DOHH2 (cell line): ENCODE measurements around the gene INHBC.

Experiments
- H3F3A ChIP-seq: fragments of 200-600 bp; sonication (generic), shearing (Covaris generic); 2 replicates; pipeline ENCODE4 v1.6.0; 2016; ENCODE audit warnings: antibody characterized with exemption, mild to moderate bottlenecking; ENCODE audit not compliant: control insufficient read depth, insufficient read depth
- H3K27ac ChIP-seq: fragments of 200-600 bp; sonication (generic); 2 replicates; pipeline ENCODE4 v1.5.1; 2014; ENCODE audit warnings: low read depth, mild to moderate bottlenecking, low read length, moderate library complexity
- H3K27me3 ChIP-seq: fragments of 200-600 bp; sonication (generic); 2 replicates; pipeline ENCODE4 v1.6.1; 2014; ENCODE audit warnings: mild to moderate bottlenecking, low read length, mixed read lengths; ENCODE audit not compliant: control insufficient read depth
- H3K36me3 ChIP-seq: fragments of 200-600 bp; sonication (generic); 2 replicates; pipeline ENCODE4 v1.6.1; 2014; ENCODE audit warnings: mild to moderate bottlenecking, low read length, moderate library complexity, mixed read lengths; ENCODE audit not compliant: control insufficient read depth
- H3K4me1 ChIP-seq: fragments of 200-600 bp; sonication (generic); 2 replicates; pipeline ENCODE4 v1.6.1; 2014; ENCODE audit warnings: mild to moderate bottlenecking, low read length, mixed read lengths; ENCODE audit not compliant: control insufficient read depth
- H3K4me2 ChIP-seq: fragments of 200-600 bp; sonication (generic); 2 replicates; pipeline ENCODE4 v1.6.0; 2014; ENCODE audit warnings: mild to moderate bottlenecking, low read length, moderate library complexity
- H3K4me3 ChIP-seq: fragments of 200-600 bp; sonication (generic); 2 replicates; pipeline ENCODE4 v1.5.1; 2014; ENCODE audit warnings: mild to moderate bottlenecking, low read length, mixed read lengths
- H3K79me2 ChIP-seq: fragments of 200-600 bp; sonication (generic); 2 replicates; pipeline ENCODE4 v1.6.1; 2014; ENCODE audit warnings: mild to moderate bottlenecking, low read length, mixed read lengths; ENCODE audit not compliant: control insufficient read depth
- H3K9me2 ChIP-seq: fragments of 200-600 bp; sonication (generic); replicated peaks from 2 replicates; pipeline ENCODE4 v1.6.1; 2014; ENCODE audit warnings: mild to moderate bottlenecking, low read length, mixed read lengths; ENCODE audit not compliant: control insufficient read depth
- H3K9me3 ChIP-seq: fragments of 200-600 bp; sonication (generic); 2 replicates; pipeline ENCODE4 v1.6.1; 2014; ENCODE audit warnings: antibody characterized with exemption, low read length, mixed read lengths; ENCODE audit not compliant: control insufficient read depth, insufficient read depth
- H4K20me1 ChIP-seq: fragments of 200-600 bp; sonication (generic); 2 replicates; pipeline ENCODE4 v1.6.0; 2014; ENCODE audit warnings: low read depth, mild to moderate bottlenecking, antibody characterized with exemption, low read length, moderate library complexity; ENCODE audit not compliant: control insufficient read depth, insufficient read depth
- EZH2phosphoT487 ChIP-seq: fragments of 200-600 bp; sonication (generic); IDR thresholded peaks from 2 replicates; pipeline ENCODE4 v1.6.1; 2017; ENCODE audit warnings: borderline replicate concordance, mild to moderate bottlenecking, antibody characterized with exemption, low read length, moderate library complexity, mixed read lengths
- TF ChIP-seq, protein P1 (sequence below): fragments of 200-600 bp; sonication (generic); IDR thresholded peaks from one replicate; pipeline ENCODE4 v1.5.1; 2014; ENCODE audit warnings: antibody characterized with exemption, mild to moderate bottlenecking, low read depth, low read length; ENCODE audit not compliant: poor library complexity, severe bottlenecking

The INHBC gene

DNA sequence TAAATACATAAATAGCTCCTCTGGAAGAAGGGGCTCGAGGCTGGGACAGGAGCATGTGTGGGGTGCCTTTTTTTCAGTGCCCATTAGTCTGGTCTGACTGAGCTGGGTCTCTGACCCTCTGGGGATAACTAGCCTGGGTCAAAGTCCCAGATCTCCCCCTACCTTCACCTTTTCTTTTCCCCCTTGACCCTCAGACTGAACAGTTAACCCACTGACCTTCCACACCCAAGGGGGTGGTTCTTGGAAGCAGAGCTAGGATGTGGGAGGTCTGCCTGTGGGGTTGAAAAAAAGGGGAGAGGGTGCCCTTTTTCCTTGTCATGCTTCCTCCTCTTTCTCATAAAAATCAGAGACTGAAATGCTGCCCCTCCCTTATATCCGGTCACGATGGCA, 24.1 kb downstream of the INHBC start:
- H3K9me3 ChIP-seq: no peaks in the 10 kb centered on the region
- H3F3A ChIP-seq: peaks cover 19% of the 10 kb centered on the region; the same call in 1 of the 2 replicates
- TF ChIP-seq, protein P1, sequence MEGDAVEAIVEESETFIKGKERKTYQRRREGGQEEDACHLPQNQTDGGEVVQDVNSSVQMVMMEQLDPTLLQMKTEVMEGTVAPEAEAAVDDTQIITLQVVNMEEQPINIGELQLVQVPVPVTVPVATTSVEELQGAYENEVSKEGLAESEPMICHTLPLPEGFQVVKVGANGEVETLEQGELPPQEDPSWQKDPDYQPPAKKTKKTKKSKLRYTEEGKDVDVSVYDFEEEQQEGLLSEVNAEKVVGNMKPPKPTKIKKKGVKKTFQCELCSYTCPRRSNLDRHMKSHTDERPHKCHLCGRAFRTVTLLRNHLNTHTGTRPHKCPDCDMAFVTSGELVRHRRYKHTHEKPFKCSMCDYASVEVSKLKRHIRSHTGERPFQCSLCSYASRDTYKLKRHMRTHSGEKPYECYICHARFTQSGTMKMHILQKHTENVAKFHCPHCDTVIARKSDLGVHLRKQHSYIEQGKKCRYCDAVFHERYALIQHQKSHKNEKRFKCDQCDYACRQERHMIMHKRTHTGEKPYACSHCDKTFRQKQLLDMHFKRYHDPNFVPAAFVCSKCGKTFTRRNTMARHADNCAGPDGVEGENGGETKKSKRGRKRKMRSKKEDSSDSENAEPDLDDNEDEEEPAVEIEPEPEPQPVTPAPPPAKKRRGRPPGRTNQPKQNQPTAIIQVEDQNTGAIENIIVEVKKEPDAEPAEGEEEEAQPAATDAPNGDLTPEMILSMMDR: no peak
- TF ChIP-seq EZH2phosphoT487: no peak
- H3K36me3 ChIP-seq: no peaks in the 10 kb centered on the region
- peaks cover 53% of the 10 kb centered on the region for H3K4me1 ChIP-seq
- H3K27ac ChIP-seq: peak overlapping the region; percentile 75
- peak overlapping the region; percentile 92 for H3K4me2 ChIP-seq
- H3K4me3 ChIP-seq: peak overlapping the region; percentile 83
- no peaks in the 10 kb centered on the region for H3K79me2 ChIP-seq
- H3K9me2 ChIP-seq: no peaks in the 10 kb centered on the region
- no peaks in the 10 kb centered on the region for H4K20me1 ChIP-seq
- peaks cover 5% of the 10 kb centered on the region; the same call in 1 of the 2 replicates for H3K27me3 ChIP-seq

DNA sequence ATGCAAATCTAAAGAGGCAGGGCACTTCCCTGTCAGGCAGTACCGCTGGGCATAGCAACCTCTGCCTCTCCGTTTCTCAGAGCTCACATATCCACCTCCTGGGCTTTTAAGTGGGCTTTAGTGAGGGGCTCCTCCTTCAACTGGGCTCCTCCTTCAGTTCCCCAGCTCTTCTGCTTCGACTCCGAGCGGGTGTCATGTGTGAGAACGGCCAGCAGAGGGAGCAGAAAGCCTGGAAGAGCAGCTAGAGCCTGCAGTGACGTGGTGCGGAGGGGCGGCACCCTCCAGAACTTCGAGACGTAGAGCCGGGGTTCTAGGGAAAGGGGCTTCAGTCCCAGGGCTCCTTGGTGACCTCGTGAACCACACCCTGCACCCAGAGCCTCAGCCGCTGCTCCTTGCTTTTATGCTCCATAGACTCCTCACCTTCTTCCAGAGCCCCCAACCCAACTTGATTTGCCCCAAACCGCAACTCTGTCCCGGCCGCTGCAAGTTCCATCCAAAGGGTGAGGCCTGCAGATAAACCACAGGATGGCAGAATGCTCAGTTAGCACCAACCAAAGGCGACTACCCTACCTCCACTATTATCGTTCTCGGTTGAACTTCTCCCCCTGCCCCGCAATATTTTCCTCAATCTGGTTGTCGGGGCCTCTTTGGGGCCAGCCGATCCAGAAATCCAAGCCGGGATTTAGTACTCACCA, 24.6 kb downstream of the INHBC start:
- H3F3A ChIP-seq: peaks cover 19% of the 10 kb centered on the region; the same call in 1 of the 2 replicates
- peaks cover 5% of the 10 kb centered on the region; the same call in 1 of the 2 replicates for H3K27me3 ChIP-seq
- H3K36me3 ChIP-seq: no peaks in the 10 kb centered on the region
- H3K4me1 ChIP-seq: peaks cover 53% of the 10 kb centered on the region
- H4K20me1 ChIP-seq: no peaks in the 10 kb centered on the region
- peak overlapping the region; percentile 83 for H3K4me3 ChIP-seq
- TF ChIP-seq EZH2phosphoT487: no peak
- TF ChIP-seq, protein P1: peak; percentile 98
- peak overlapping the region; percentile 75 for H3K27ac ChIP-seq
- H3K79me2 ChIP-seq: no peaks in the 10 kb centered on the region
- no peaks in the 10 kb centered on the region for H3K9me3 ChIP-seq
- no peaks in the 10 kb centered on the region for H3K9me2 ChIP-seq
- H3K4me2 ChIP-seq: peak overlapping the region; percentile 92

DNA sequence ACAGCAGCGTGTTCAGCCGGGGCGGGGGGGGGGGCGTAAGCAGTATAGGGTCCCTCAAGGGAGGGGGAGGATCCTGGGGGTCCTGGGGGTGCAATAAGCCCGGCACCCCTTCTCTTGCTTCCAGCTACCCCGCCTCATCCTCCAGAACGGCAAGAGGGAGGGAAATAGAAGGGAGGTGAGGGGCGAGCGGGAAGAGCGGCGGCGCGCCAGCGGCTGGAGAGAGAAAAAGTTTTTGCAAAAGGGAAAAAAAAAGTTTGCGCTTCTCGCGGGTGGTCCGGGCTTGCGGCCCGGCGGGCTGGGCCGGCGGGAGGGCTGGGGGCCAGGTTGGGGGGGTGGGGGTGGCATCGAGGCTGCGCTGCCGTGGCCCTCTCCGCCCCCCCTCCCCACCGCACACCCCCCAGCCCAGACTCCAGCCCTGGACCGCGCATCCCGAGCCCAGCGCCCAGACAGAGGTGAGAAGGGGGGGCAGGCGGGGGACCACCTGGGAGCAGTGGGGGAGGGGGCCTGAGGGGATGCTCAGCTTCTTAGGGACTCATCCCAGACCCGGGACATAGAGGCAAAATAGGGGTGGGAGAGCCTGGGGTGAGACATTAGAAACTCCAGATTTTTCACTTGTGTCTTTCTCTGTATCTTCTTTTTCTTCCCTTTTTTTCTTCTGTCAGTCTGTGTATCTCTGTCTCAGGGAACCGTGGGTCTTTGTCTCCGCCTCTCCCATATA, 25.3 kb downstream of the INHBC start, which contains the start of gene GLI1:
TSS of gene GLI1 (plus strand) at position 36 of the 718 bp plus-strand sequence. CDS start 3,907 bp downstream, outside the sequence.
- Histone ChIP-seq H3K27me3 (peaks cover 5% of the 10 kb centered on the region; the same call in 1 of the 2 replicates), H3K9me2 (no peaks in the 10 kb centered on the region), H3F3A (peaks cover 19% of the 10 kb centered on the region; the same call in 1 of the 2 replicates), H3K79me2 (no peaks in the 10 kb centered on the region), H4K20me1 (no peaks in the 10 kb centered on the region), H3K4me1 (peaks cover 47% of the 10 kb centered on the region), H3K4me2 (peak within 1 kb of the TSS; percentile 92), H3K9me3 (no peaks in the 10 kb centered on the region), H3K4me3 (peak within 1 kb of the TSS; percentile 83), H3K36me3 (no peaks in the 10 kb centered on the region), H3K27ac (peak within 1 kb of the TSS; percentile 75)
- TF ChIP-seq EZH2phosphoT487: no peak
- TF ChIP-seq, protein P1: no peak
